HepG2 (cell line): ENCODE data around the gene PPP2R5B. TPM values are rescaled to one million over a fixed set of nuclear protein-coding genes. Genes with fewer than 3 reads are reported as not detected.
A peak's percentile ranks its signal among the peaks of the same experiment; 100 is the strongest.

ENCODE experiments used
- ATAC-seq: fragments of 200-7000 bp; cut with Tn5 transposase; 3 replicates; pipeline ENCODE4 v1.9.1; 2020; ENCODE audit warnings: mild to moderate bottlenecking, moderate library complexity
- BruUV-seq: library from RNA; stranded (reverse); fragments of 400-500 nt; replicated peaks from 2 replicates; lab custom pipeline; 2021; lab: Mats Ljungman, UMichigan
- CTCF ChIA-PET: fragments of 300-600 bp; formaldehyde crosslinking; extraction: SDS; loops from one replicate; lab custom pipeline; 2021; ENCODE audit warnings: low total read pairs, inconsistent platforms, low intra/inter-chr PET ratio; lab: Yijun Ruan, JAX
- POLR2A ChIA-PET: fragments of 350-600 bp; sonication (Branson Sonifier 250); formaldehyde crosslinking; loops from one replicate; lab custom pipeline; 2020; ENCODE audit warnings: antibody characterized with exemption, inconsistent platforms; lab: Yijun Ruan, JAX
- DNase-seq: peaks from one replicate; pipeline ENCODE4 v3.0.0-alpha.2; 2015; ENCODE audit warnings: low spot score
- FAIRE-seq: peaks from 3 replicates; lab custom pipeline; 2011; peaks lifted over from hg19 to GRCh38; lab: Jason Lieb, UNC
- H2AFZ ChIP-seq: one replicate; pipeline ENCODE4 v1.6.1; 2011; ENCODE audit warnings: low read length, inconsistent platforms
- H3K27ac ChIP-seq: fragments of 300-600 bp; 3 replicates; pipeline ENCODE4 v1.8.0; 2011; ENCODE audit warnings: mixed run types, mild to moderate bottlenecking, mixed read lengths, low read length, inconsistent platforms; ENCODE audit not compliant: insufficient read depth; ENCODE audit errors: extremely low read length
- H3K27me3 ChIP-seq, 2 experiments: fragments of 200-600 bp in 1 of 2; 2 replicates in 1 of 2; 3 replicates in 1 of 2; pipeline versions ENCODE4 v1.6.0 to v1.8.0; 2011; ENCODE audit warnings: low read length in 2 of 2, mild to moderate bottlenecking in 2 of 2, moderate library complexity in 2 of 2, inconsistent platforms in 1 of 2; ENCODE audit not compliant: insufficient read depth in 2 of 2, control insufficient read depth in 1 of 2
- H3K36me3 ChIP-seq, 2 experiments: fragments of 200-600 bp in 1 of 2; replicated peaks in 1 of 2; 2 replicates in 1 of 2; 3 replicates in 1 of 2; pipeline versions ENCODE4 v1.5.1 to v1.8.0; 2011; ENCODE audit warnings: low read length in 2 of 2, inconsistent platforms in 1 of 2; ENCODE audit not compliant: insufficient read depth in 2 of 2, control insufficient read depth in 1 of 2
- H3K4me1 ChIP-seq: 2 replicates; pipeline ENCODE4 v1.5.1; 2012; ENCODE audit warnings: low read length, inconsistent platforms; ENCODE audit not compliant: insufficient read depth
- H3K4me2 ChIP-seq: 2 replicates; pipeline ENCODE4 v1.6.0; 2011; ENCODE audit warnings: low read depth, low read length, inconsistent platforms
- H3K4me3 ChIP-seq, 3 experiments: fragments of 200-600 bp in 1 of 3; sonication (generic), shearing (Covaris generic) in 1 of 3; replicated peaks in 1 of 3; 2 replicates each; pipeline ENCODE4 v1.5.1; 2011 to 2016; ENCODE audit warnings: low read length in 3 of 3, inconsistent platforms in 2 of 3, low read depth in 2 of 3, mild to moderate bottlenecking in 2 of 3, control low read depth in 1 of 3, mixed read lengths in 1 of 3; ENCODE audit not compliant: insufficient read depth in 1 of 3
- H3K79me2 ChIP-seq: one replicate; pipeline ENCODE4 v1.6.1; 2011; ENCODE audit warnings: low read length, inconsistent platforms; ENCODE audit not compliant: insufficient read depth
- H3K9ac ChIP-seq: 2 replicates; pipeline ENCODE4 v1.6.0; 2011; ENCODE audit warnings: mild to moderate bottlenecking, low read depth, low read length, inconsistent platforms; ENCODE audit not compliant: insufficient read depth
- H3K9me3 ChIP-seq: 2 replicates; pipeline ENCODE4 v1.5.1; 2012; ENCODE audit warnings: mild to moderate bottlenecking, low read length
- H4K20me1 ChIP-seq: 2 replicates; pipeline ENCODE4 v1.6.0; 2011; ENCODE audit warnings: inconsistent platforms, mild to moderate bottlenecking, low read length, moderate library complexity; ENCODE audit not compliant: insufficient read depth
- EEA1 ChIP-seq: sonication (generic); formaldehyde crosslinking; IDR thresholded peaks from 2 replicates; pipeline ENCODE4 v1.5.1; 2020; ENCODE audit warnings: mild to moderate bottlenecking, missing genetic modification reagents, borderline replicate concordance
- GATAD1 ChIP-seq: IDR thresholded peaks from 2 replicates; pipeline ENCODE4 v1.6.1; 2016; ENCODE audit warnings: missing genetic modification reagents, missing compliant biosample characterization
- GTF3A ChIP-seq: sonication (generic); formaldehyde crosslinking; conservative IDR thresholded peaks from 2 replicates; pipeline ENCODE4 v1.4.0; 2020; ENCODE audit warnings: mild to moderate bottlenecking, missing genetic modification reagents
- HMGA1 ChIP-seq: sonication (generic); formaldehyde crosslinking; conservative IDR thresholded peaks from 2 replicates; pipeline ENCODE4 v1.4.0; 2020; ENCODE audit warnings: missing genetic modification reagents
- NBN ChIP-seq: fragments of 450-650 bp; conservative IDR thresholded peaks from 2 replicates; pipeline ENCODE4 v1.6.1; 2017
- NFIB ChIP-seq: sonication (generic); formaldehyde crosslinking; IDR thresholded peaks from 2 replicates; pipeline ENCODE4 v1.9.0; 2021; ENCODE audit warnings: missing genetic modification reagents, mild to moderate bottlenecking, borderline replicate concordance
- RELA ChIP-seq: sonication (generic); formaldehyde crosslinking; IDR thresholded peaks from 2 replicates; pipeline ENCODE4 v1.4.0; 2020; ENCODE audit warnings: missing genetic modification reagents
- RFXAP ChIP-seq: sonication (generic); formaldehyde crosslinking; IDR thresholded peaks from 2 replicates; pipeline ENCODE4 v1.4.0; 2020; ENCODE audit warnings: missing genetic modification reagents, borderline replicate concordance
- SRY ChIP-seq: sonication (generic); formaldehyde crosslinking; IDR thresholded peaks from 2 replicates; pipeline ENCODE4 v1.8.0; 2022; ENCODE audit warnings: mild to moderate bottlenecking, missing genetic modification reagents
- ZBTB42 ChIP-seq: sonication (generic); formaldehyde crosslinking; IDR thresholded peaks from 2 replicates; pipeline ENCODE4 v1.5.0; 2020; ENCODE audit warnings: mild to moderate bottlenecking, missing genetic modification reagents
- ZC3H4 ChIP-seq: sonication (generic); formaldehyde crosslinking; IDR thresholded peaks from 2 replicates; pipeline ENCODE4 v1.4.0; 2020; ENCODE audit warnings: missing genetic modification reagents, borderline replicate concordance
- ZMYM4 ChIP-seq: sonication (generic); formaldehyde crosslinking; IDR thresholded peaks from 2 replicates; pipeline ENCODE4 v1.8.1; 2023; ENCODE audit warnings: mild to moderate bottlenecking, missing genetic modification reagents
- WGBS: methylation state at CpG from one replicate; pipeline ENCODE4 v1.1.6; 2017; ENCODE audit warnings: low lambda C conversion rate; 5-methylcytosine and 5-hydroxymethylcytosine counted together
- in situ Hi-C: cut with HindIII; loops from 2 replicates; pipeline ENCODE4 v1.10.0; 2017; ENCODE audit warnings: low pct_unique_long_range_greater_than_20kb; ENCODE audit not compliant: extremely low pct_ligation_motif_present
- intact Hi-C: fragments of 100-400 bp; cut with micrococcal nuclease; formaldehyde crosslinking; loops from one replicate; pipeline ENCODE4 v1.10.0; 2022; ENCODE audit not compliant: unreplicated experiment
- polyA plus RNA-seq, 8 experiments: library from polyadenylated mRNA; depleted of rRNA in 3 of 8; stranded (reverse) in 7 of 8; unstranded in 1 of 8; fragments of >200 nt; fragmentation: Illumina TruSeq in 4 of 8; extraction: Trizol in 4 of 8; gene quantifications; 2 replicates each; pipeline versions ENCODE4 v1.2.1 to v1.2.3, GENCODE V29; 2011 to 2016; ENCODE audit warnings: low read depth in 4 of 8, missing spikeins in 1 of 8, mixed read lengths in 1 of 8; ENCODE audit not compliant: insufficient read depth in 1 of 8
- total RNA-seq, 5 experiments: library from RNA; depleted of rRNA; stranded (reverse); fragments of >200 nt; fragmentation: Illumina TruSeq; extraction: Trizol; gene quantifications; 2 replicates each; pipeline ENCODE4 v1.2.3, GENCODE V29; 2016; ENCODE audit warnings: low read depth in 1 of 5
- TF ChIP-seq, protein P1 (sequence below): sonication (generic); formaldehyde crosslinking; IDR thresholded peaks from 2 replicates; pipeline ENCODE4 v1.8.0; 2022; ENCODE audit warnings: missing genetic modification reagents, low read depth, mild to moderate bottlenecking, borderline replicate concordance
- TF ChIP-seq, protein P2 (sequence below): sonication (generic); formaldehyde crosslinking; IDR thresholded peaks from 2 replicates; pipeline ENCODE4 v1.5.0; 2020; ENCODE audit warnings: missing genetic modification reagents, mild to moderate bottlenecking, borderline replicate concordance
- TF ChIP-seq, protein P3 (sequence below): sonication (generic); formaldehyde crosslinking; IDR thresholded peaks from 2 replicates; pipeline ENCODE4 v1.5.1; 2020; ENCODE audit warnings: mild to moderate bottlenecking, missing genetic modification reagents
- TF ChIP-seq, protein P4 (sequence below): sonication (generic); formaldehyde crosslinking; IDR thresholded peaks from 2 replicates; pipeline ENCODE4 v1.4.0; 2020; ENCODE audit warnings: missing genetic modification reagents

Gene PPP2R5B
- total and polyA plus RNA-seq, 2 of the 13 experiments (the other 11 are each of a cell fraction or from before 2014, with no cell fraction given) = 2.3 to 8.3 TPM

DNA sequence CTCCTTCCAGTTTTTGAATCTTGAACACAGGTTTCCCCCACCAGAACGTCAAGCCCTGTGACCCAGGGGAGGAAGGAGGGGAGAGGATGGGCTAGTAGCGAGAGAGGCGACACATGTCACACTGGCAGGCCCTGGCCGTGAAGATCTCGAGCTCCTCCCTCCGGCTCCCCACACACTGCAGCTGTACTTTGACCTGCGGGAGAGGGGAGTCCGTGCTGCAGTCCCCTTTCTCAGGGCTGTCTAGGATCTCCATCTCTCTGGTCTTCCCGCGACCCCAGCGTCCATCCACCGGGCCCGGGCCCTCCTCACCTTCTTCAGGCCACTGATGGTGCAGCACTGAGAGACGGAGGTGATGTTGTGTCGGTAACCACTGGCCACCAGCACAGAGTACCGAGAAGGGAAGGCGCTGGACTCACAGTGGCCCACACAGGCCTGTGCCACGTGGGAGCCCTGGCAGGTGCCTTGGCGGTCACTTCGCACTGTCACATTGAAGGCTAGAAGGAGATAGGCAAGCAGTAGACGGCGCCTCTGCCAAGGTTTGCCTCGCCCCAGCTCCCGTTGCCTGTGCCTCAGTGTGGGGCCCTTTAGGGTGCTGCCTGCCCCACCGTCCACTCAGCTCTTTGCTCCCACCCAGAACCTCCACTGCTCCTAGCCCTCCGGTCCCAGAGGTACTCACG, 10.3 kb downstream of the PPP2R5B start:
- ATAC-seq (peak; percentile 89), FAIRE-seq (peak; percentile 73), DNase-seq (peak; percentile 67)
- no peaks in the 10 kb centered on the region for H3K79me2 ChIP-seq
- in situ Hi-C loops = no loop called here
- no peaks in the 10 kb centered on the region for H3K9me3 ChIP-seq
- peak overlapping the region; percentile 66 for H3K9ac ChIP-seq
- WGBS = 3% methylated on average over 13 of the region's 27 CpGs
- H2AFZ ChIP-seq = no peak overlapping the region
- no peaks in the 10 kb centered on the region for H4K20me1 ChIP-seq
- H3K36me3 ChIP-seq = peaks cover 0 to 1% of the 10 kb centered on the region in 2 experiments; a peak in 1 of 5 replicates
- H3K27me3 ChIP-seq = peaks cover 0 to 7% of the 10 kb centered on the region in 2 experiments; a peak in 3 of 5 replicates
- H3K27ac ChIP-seq = peak overlapping the region; percentile 12
- POLR2A ChIA-PET = interaction anchor here (0.7 to 4.7 kb wide), 14 partner anchors 11 to 187 kb away, joined by 3 to 40 read pairs (median 4); partner anchors contain the start of genes ATG2A, BATF2, FAU and MEN1
- BruUV-seq = TSS peak; percentile 73
- peak overlapping the region; percentile 52 to 71 (median 52); a peak in 5 of 6 replicates for H3K4me3 ChIP-seq
- H3K4me2 ChIP-seq = peak overlapping the region; percentile 97
- intact Hi-C loops = loop anchor here (2.0 kb wide), 1 partner anchor 62 kb away; the partner anchor contains the start of gene BATF2
- CTCF ChIA-PET = no interaction called here
- H3K4me1 ChIP-seq = peaks cover 39% of the 10 kb centered on the region
- peak; percentile 53; the same call in 1 of the 2 replicates for TF ChIP-seq GATAD1 (CRISPR knock-in tag)
- no peak for TF ChIP-seq NFIB (CRISPR knock-in tag)
- TF ChIP-seq ZMYM4 (CRISPR knock-in tag) = 0 out of 2 replicates have a peak, but pooled peaks have one; percentile 45
- no peak for TF ChIP-seq ZBTB42 (CRISPR knock-in tag)
- no peak for TF ChIP-seq ZC3H4 (CRISPR knock-in tag)
- TF ChIP-seq HMGA1 (CRISPR knock-in tag) = no peak
- 0 out of 2 replicates have a peak, but pooled peaks have one; percentile 75 for TF ChIP-seq EEA1
- no peak for TF ChIP-seq NBN
- TF ChIP-seq, protein P1, sequence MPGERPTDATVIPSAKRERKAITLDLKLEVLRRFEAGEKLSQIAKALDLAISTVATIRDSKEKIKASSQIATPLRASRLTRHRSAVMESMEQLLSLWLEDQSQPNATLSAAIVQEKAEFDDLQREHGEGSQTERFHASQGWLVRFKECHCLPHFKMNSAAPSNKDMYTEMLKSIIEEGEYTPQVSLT (CRISPR knock-in tag) = no peak
- TF ChIP-seq SRY (CRISPR knock-in tag) = no peak
- TF ChIP-seq RELA (CRISPR knock-in tag) = no peak
- TF ChIP-seq, protein P2, sequence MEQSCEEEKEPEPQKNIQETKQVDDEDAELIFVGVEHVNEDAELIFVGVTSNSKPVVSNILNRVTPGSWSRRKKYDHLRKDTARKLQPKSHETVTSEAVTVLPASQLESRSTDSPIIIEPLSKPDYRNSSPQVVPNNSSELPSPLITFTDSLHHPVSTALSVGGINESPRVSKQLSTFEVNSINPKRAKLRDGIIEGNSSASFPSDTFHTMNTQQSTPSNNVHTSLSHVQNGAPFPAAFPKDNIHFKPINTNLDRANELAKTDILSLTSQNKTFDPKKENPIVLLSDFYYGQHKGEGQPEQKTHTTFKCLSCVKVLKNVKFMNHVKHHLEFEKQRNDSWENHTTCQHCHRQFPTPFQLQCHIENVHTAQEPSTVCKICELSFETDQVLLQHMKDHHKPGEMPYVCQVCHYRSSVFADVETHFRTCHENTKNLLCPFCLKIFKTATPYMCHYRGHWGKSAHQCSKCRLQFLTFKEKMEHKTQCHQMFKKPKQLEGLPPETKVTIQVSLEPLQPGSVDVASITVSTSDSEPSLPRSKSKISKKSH = peak; percentile 63; the same call in 1 of the 2 replicates
- TF ChIP-seq GTF3A (CRISPR knock-in tag) = no peak
- TF ChIP-seq RFXAP = no peak
- TF ChIP-seq, protein P3, sequence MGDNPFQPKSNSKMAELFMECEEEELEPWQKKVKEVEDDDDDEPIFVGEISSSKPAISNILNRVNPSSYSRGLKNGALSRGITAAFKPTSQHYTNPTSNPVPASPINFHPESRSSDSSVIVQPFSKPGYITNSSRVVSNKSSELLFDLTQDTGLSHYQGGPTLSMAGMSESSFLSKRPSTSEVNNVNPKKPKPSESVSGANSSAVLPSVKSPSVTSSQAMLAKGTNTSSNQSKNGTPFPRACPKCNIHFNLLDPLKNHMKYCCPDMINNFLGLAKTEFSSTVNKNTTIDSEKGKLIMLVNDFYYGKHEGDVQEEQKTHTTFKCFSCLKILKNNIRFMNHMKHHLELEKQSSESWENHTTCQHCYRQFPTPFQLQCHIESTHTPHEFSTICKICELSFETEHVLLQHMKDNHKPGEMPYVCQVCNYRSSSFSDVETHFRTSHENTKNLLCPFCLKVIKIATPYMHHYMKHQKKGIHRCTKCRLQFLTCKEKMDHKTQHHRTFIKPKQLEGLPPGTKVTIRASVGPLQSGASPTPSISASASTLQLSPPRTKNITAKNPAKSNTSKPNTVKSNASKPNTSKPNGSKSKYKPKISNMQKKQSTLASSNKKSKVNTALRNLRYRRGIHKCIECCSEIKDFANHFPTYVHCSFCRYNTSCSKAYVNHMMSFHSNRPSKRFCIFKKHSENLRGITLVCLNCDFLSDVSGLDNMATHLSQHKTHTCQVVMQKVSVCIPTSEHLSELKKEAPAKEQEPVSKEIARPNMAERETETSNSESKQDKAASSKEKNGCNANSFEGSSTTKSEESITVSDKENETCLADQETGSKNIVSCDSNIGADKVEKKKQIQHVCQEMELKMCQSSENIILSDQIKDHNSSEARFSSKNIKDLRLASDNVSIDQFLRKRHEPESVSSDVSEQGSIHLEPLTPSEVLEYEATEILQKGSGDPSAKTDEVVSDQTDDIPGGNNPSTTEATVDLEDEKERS (CRISPR knock-in tag) = no peak
- TF ChIP-seq, protein P4, sequence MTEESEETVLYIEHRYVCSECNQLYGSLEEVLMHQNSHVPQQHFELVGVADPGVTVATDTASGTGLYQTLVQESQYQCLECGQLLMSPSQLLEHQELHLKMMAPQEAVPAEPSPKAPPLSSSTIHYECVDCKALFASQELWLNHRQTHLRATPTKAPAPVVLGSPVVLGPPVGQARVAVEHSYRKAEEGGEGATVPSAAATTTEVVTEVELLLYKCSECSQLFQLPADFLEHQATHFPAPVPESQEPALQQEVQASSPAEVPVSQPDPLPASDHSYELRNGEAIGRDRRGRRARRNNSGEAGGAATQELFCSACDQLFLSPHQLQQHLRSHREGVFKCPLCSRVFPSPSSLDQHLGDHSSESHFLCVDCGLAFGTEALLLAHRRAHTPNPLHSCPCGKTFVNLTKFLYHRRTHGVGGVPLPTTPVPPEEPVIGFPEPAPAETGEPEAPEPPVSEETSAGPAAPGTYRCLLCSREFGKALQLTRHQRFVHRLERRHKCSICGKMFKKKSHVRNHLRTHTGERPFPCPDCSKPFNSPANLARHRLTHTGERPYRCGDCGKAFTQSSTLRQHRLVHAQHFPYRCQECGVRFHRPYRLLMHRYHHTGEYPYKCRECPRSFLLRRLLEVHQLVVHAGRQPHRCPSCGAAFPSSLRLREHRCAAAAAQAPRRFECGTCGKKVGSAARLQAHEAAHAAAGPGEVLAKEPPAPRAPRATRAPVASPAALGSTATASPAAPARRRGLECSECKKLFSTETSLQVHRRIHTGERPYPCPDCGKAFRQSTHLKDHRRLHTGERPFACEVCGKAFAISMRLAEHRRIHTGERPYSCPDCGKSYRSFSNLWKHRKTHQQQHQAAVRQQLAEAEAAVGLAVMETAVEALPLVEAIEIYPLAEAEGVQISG (CRISPR knock-in tag) = peak; percentile 97
